Endothelial cell of umbilical vein (primary cell): ENCODE data around the gene TSPAN18. TPM values are rescaled to one million over a fixed set of nuclear protein-coding genes. Genes with fewer than 3 reads are reported as not detected.

Source experiments
- BruUV-seq: library from RNA; stranded (reverse); fragments of 400-500 nt; replicated peaks from 2 replicates; lab custom pipeline; 2021; lab: Mats Ljungman, UMichigan
- CTCF ChIA-PET: fragments of 300-600, 350-600 bp; sonication (Branson Sonifier 250); formaldehyde crosslinking; loops from one replicate; lab custom pipeline; 2021; ENCODE audit warnings: antibody characterized with exemption, inconsistent platforms; lab: Charles Lee
- POLR2A ChIA-PET: fragments of 300-600, 350-600 bp; sonication (Branson Sonifier 250); formaldehyde crosslinking; loops from one replicate; lab custom pipeline; 2021; ENCODE audit warnings: antibody characterized with exemption, inconsistent platforms; lab: Charles Lee
- DNase-seq: peaks from one replicate; pipeline ENCODE4 v3.0.0-alpha.2; 2011; ENCODE audit warnings: low read depth, low spot score
- FAIRE-seq: peaks from 2 replicates; lab custom pipeline; 2011; peaks lifted over from hg19 to GRCh38; lab: Jason Lieb, UNC
- H2AFZ ChIP-seq: 2 replicates; pipeline ENCODE4 v1.6.0; 2012; ENCODE audit warnings: low read depth, low read length, control low read depth, inconsistent platforms
- H3K27ac ChIP-seq: 2 replicates; pipeline ENCODE4 v1.5.1; 2011; ENCODE audit warnings: low read depth, mild to moderate bottlenecking, control low read depth, low read length, moderate library complexity; ENCODE audit not compliant: insufficient read depth
- H3K27me3 ChIP-seq, 2 experiments: 2 replicates each; pipeline versions ENCODE4 v1.6.0 to v1.6.1; 2011; ENCODE audit warnings: low read length in 2 of 2, mixed read lengths in 1 of 2; ENCODE audit not compliant: control insufficient read depth in 2 of 2, insufficient read depth in 2 of 2
- H3K36me3 ChIP-seq, 2 experiments: 2 replicates in 1 of 2; 3 replicates in 1 of 2; pipeline ENCODE4 v1.5.1; 2011; ENCODE audit warnings: low read length in 2 of 2, mild to moderate bottlenecking in 1 of 2, moderate library complexity in 1 of 2; ENCODE audit not compliant: control insufficient read depth in 2 of 2, insufficient read depth in 2 of 2; ENCODE audit errors: extremely low read depth in 1 of 2
- H3K4me1 ChIP-seq: 3 replicates; pipeline ENCODE4 v1.5.1; 2011; ENCODE audit warnings: mild to moderate bottlenecking, low read length; ENCODE audit not compliant: control insufficient read depth, insufficient read depth; ENCODE audit errors: extremely low read depth
- H3K4me2 ChIP-seq: 2 replicates; pipeline ENCODE4 v1.6.1; 2011; ENCODE audit warnings: low read length, control low read depth, mixed read lengths; ENCODE audit not compliant: insufficient read depth
- H3K4me3 ChIP-seq, 3 experiments: fragments of 200-600 bp in 1 of 3; sonication (generic), shearing (Covaris generic) in 1 of 3; replicated peaks in 1 of 3; 2 replicates each; pipeline ENCODE4 v1.5.1; 2011 to 2016; ENCODE audit warnings: control low read depth in 3 of 3, low read length in 3 of 3, mild to moderate bottlenecking in 2 of 3, inconsistent platforms in 1 of 3, low read depth in 1 of 3, moderate library complexity in 1 of 3; ENCODE audit not compliant: insufficient read depth in 1 of 3
- H3K79me2 ChIP-seq: 2 replicates; pipeline ENCODE4 v1.6.0; 2012; ENCODE audit warnings: low read length, inconsistent platforms; ENCODE audit not compliant: control insufficient read depth, insufficient read depth
- H3K9ac ChIP-seq: replicated peaks from 2 replicates; pipeline ENCODE3; 2011; ENCODE audit warnings: low read length, control low read depth; ENCODE audit not compliant: insufficient read depth; ENCODE audit errors: extremely low read depth
- H3K9me1 ChIP-seq: replicated peaks from 3 replicates; pipeline ENCODE4 v1.6.0; 2011; ENCODE audit warnings: mild to moderate bottlenecking, low read length; ENCODE audit not compliant: control insufficient read depth, insufficient read depth; ENCODE audit errors: extremely low read depth
- H3K9me3 ChIP-seq: replicated peaks from 2 replicates; pipeline ENCODE4 v1.5.1; 2012; ENCODE audit warnings: low read length, inconsistent platforms; ENCODE audit not compliant: control insufficient read depth, insufficient read depth
- H4K20me1 ChIP-seq: replicated peaks from 2 replicates; pipeline ENCODE3; 2011; ENCODE audit warnings: mild to moderate bottlenecking, low read length; ENCODE audit not compliant: control insufficient read depth, insufficient read depth; ENCODE audit errors: extremely low read depth
- EZH2 ChIP-seq: IDR thresholded peaks from 2 replicates; pipeline ENCODE4 v1.6.1; 2012; ENCODE audit warnings: borderline replicate concordance, low read depth, mild to moderate bottlenecking, moderate library complexity, low read length, inconsistent platforms; ENCODE audit not compliant: severe bottlenecking
- FOS ChIP-seq: IDR thresholded peaks from 2 replicates; pipeline ENCODE4 v1.6.1; 2011; ENCODE audit warnings: mild to moderate bottlenecking, low read length, moderate library complexity, borderline replicate concordance; ENCODE audit not compliant: insufficient read depth
- GATA2 ChIP-seq: IDR thresholded peaks from 2 replicates; pipeline ENCODE4 v1.7.0; 2011; ENCODE audit warnings: low read depth, mild to moderate bottlenecking, moderate library complexity, mixed read lengths, low read length; ENCODE audit not compliant: insufficient read length, insufficient read depth
- JUN ChIP-seq: IDR thresholded peaks from 2 replicates; pipeline ENCODE4 v1.6.1; 2011; ENCODE audit warnings: borderline replicate concordance, low read depth; ENCODE audit not compliant: insufficient read length, insufficient read depth
- MYC ChIP-seq: IDR thresholded peaks from one replicate; pipeline ENCODE4 v1.6.1; 2011; ENCODE audit warnings: mild to moderate bottlenecking, low read depth, low read length
- POLR2A ChIP-seq: IDR thresholded peaks from 2 replicates; pipeline ENCODE4 v1.6.1; 2012; ENCODE audit warnings: low read depth, mild to moderate bottlenecking, control low read depth, low read length
- POLR2AphosphoS5 ChIP-seq: IDR thresholded peaks from 2 replicates; pipeline ENCODE4 v1.6.1; 2012; ENCODE audit warnings: low read depth, mild to moderate bottlenecking, control low read depth, low read length, moderate library complexity; ENCODE audit not compliant: insufficient read depth
- dilution Hi-C: fragments of 300-500 bp; cut with MboI; formaldehyde crosslinking; loops from one replicate; pipeline ENCODE4 v1.15.0; 2019; ENCODE audit warnings: low sequenced_read_pairs; ENCODE audit not compliant: extremely low pct_ligation_motif_present
- intact Hi-C: fragments of 100-400 bp; cut with micrococcal nuclease; formaldehyde crosslinking; loops from one replicate; pipeline ENCODE4 v1.10.0; 2022
- polyA plus RNA-seq, 4 experiments: library from polyadenylated mRNA; depleted of rRNA in 3 of 4; stranded (reverse) in 3 of 4; unstranded in 1 of 4; fragments of >200 nt; gene quantifications; 2 replicates each; pipeline versions ENCODE4 v1.2.1 to v1.2.3, GENCODE V29; 2011 to 2012; ENCODE audit warnings: missing spikeins in 1 of 4
- total RNA-seq: library from RNA; stranded (reverse); gene quantifications from 2 replicates; pipeline ENCODE4 v1.2.3, GENCODE V29; 2021
- TF ChIP-seq, protein P1 (sequence below), 2 donors: IDR thresholded peaks; 1 replicate in 1 of 2; 2 replicates in 1 of 2; pipeline ENCODE4 v1.5.1; 2011; ENCODE audit warnings: low read length in 2 of 2, mild to moderate bottlenecking in 2 of 2, moderate library complexity in 2 of 2, control low read depth in 1 of 2, inconsistent platforms in 1 of 2, low read depth in 1 of 2; ENCODE audit not compliant: insufficient read depth in 1 of 2; ENCODE audit errors: extremely low read depth in 1 of 2
- TF ChIP-seq, protein P2 (sequence below): IDR thresholded peaks from 2 replicates; pipeline ENCODE4 v1.6.1; 2011; ENCODE audit not compliant: insufficient read depth, insufficient read length

Gene TSPAN18
- total and polyA plus RNA-seq, 2 donors (not counting 3 experiments of a cell fraction or from before 2014, with no cell fraction given) = 32.2 to 118 TPM

- Histone ChIP-seq H3K9me1 (no peaks in the 10 kb centered on the region), H3K4me3 (no peak overlapping the region), H3K27me3 (no peaks in the 10 kb centered on the region), H3K79me2 (no peaks in the 10 kb centered on the region), H4K20me1 (no peaks in the 10 kb centered on the region), H3K27ac (no peak overlapping the region), H2AFZ (no peak overlapping the region), H3K9me3 (no peaks in the 10 kb centered on the region), H3K4me1 (peaks cover 25% of the 10 kb centered on the region), H3K9ac (no peak overlapping the region), H3K36me3 (no peaks in the 10 kb centered on the region), H3K4me2 (no peak overlapping the region)
- FAIRE-seq = no peak
- no TSS peak for BruUV-seq
- intact Hi-C loops = no loop called here
- DNase-seq = no peak
- ChIA-PET CTCF (interaction anchor here (1.2 to 1.5 kb wide), 2 partner anchors 11 to 198 kb away, joined by 4 read pairs; no protein-coding TSS in a partner anchor), POLR2A (no interaction called here)
- TF ChIP-seq GATA2 (no peak), EZH2 (no peak), FOS (no peak)
- TF ChIP-seq, protein P1, sequence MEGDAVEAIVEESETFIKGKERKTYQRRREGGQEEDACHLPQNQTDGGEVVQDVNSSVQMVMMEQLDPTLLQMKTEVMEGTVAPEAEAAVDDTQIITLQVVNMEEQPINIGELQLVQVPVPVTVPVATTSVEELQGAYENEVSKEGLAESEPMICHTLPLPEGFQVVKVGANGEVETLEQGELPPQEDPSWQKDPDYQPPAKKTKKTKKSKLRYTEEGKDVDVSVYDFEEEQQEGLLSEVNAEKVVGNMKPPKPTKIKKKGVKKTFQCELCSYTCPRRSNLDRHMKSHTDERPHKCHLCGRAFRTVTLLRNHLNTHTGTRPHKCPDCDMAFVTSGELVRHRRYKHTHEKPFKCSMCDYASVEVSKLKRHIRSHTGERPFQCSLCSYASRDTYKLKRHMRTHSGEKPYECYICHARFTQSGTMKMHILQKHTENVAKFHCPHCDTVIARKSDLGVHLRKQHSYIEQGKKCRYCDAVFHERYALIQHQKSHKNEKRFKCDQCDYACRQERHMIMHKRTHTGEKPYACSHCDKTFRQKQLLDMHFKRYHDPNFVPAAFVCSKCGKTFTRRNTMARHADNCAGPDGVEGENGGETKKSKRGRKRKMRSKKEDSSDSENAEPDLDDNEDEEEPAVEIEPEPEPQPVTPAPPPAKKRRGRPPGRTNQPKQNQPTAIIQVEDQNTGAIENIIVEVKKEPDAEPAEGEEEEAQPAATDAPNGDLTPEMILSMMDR (IDR thresholded peaks at IDR 0.05; ENCODE audit: extremely low read depth in 1 of 2, insufficient read depth in 1 of 2, low read depth in 1 of 2, low read length in 2 of 2) = no peak
- dilution Hi-C loops = no loop called here
Measured at GRCh38 chr11:44713022-44713421, 13.7 kb upstream of the TSPAN18 start.

DNA sequence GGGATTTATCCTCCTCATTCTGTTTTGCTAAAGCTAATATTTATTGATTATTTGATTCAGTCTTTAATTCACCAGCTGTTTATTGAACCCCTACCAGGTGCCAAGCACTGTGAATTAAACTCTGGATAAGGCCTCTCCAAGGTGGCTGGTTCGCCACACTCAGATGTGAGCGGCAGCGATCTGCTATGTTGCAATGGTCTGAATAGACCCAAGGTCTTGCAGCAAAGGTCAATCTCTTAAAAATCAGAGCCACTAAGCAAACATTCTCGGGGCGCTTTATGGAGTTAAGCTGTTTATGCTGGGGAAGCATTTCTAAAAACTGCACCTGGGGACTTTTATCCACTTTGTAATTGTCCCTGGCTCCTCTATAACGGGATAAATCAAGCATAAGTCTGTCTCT lies 10.5 kb upstream of the TSPAN18 start:
- POLR2A ChIA-PET = no interaction called here
- peaks cover 2 to 8% of the 10 kb centered on the region in 2 experiments for H3K27me3 ChIP-seq
- H4K20me1 ChIP-seq = no peaks in the 10 kb centered on the region
- H3K27ac ChIP-seq = no peak overlapping the region
- BruUV-seq = no TSS peak
- CTCF ChIA-PET = no interaction called here
- no peak overlapping the region for H3K9ac ChIP-seq
- H3K79me2 ChIP-seq = no peaks in the 10 kb centered on the region
- dilution Hi-C loops = no loop called here
- H3K36me3 ChIP-seq = no peaks in the 10 kb centered on the region
- no peak overlapping the region for H2AFZ ChIP-seq
- intact Hi-C loops = no loop called here
- no peak overlapping the region for H3K4me3 ChIP-seq
- H3K4me1 ChIP-seq = no peaks in the 10 kb centered on the region
- TF ChIP-seq MYC (no peak), POLR2AphosphoS5 (no peak), GATA2 (no peak), JUN (no peak), POLR2A (no peak), FOS (no peak), EZH2 (no peak)
- TF ChIP-seq, protein P2, sequence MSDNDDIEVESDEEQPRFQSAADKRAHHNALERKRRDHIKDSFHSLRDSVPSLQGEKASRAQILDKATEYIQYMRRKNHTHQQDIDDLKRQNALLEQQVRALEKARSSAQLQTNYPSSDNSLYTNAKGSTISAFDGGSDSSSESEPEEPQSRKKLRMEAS = no peak
- TF ChIP-seq, protein P1 (IDR thresholded peaks at IDR 0.05; ENCODE audit: extremely low read depth in 1 of 2, insufficient read depth in 1 of 2, low read depth in 1 of 2, low read length in 2 of 2) = no peak
- FAIRE-seq (no peak), DNase-seq (no peak)
- no peaks in the 10 kb centered on the region for H3K9me3 ChIP-seq
- no peaks in the 10 kb centered on the region for H3K9me1 ChIP-seq
- H3K4me2 ChIP-seq = no peak overlapping the region
